Measurements from ENCODE around the gene ZDHHC14.

DNA sequence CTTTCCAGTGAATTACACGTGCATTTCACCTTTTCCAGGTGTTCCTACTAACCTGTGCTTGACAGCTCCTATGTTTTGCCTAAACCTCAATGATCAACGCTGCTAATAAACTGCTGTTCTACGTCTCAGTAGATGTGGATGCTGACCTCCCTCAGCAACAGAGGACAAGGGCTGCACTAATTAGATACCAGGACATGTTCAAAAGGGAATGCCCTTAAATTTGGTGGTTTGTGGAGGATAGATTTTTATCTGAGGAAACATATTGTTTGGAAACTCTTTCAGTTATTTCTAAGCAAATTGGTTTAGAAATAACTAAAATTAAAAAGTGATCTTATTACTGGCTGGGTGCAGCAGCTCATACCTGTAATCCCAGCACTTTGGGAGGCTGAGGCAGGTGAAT is 19.1 kb upstream of the ZDHHC14 start:
- no peak for TF ChIP-seq CTCF (IDR thresholded peaks at IDR 0.05)
- no peak for TF ChIP-seq POLR2AphosphoS5 (IDR thresholded peaks at IDR 0.05)
- TF ChIP-seq POLR2A (IDR thresholded peaks at IDR 0.05) = no peak
